Cardiac fibroblast (primary cell): ENCODE data around the gene AURKB.

Experiments used
- DNase-seq, 2 donors: peaks; one replicate each; pipeline versions ENCODE4 v3.0.0 to v3.0.0-alpha.2; 2010; ENCODE audit warnings: low read depth in 2 of 2
- H3K4me3 ChIP-seq, 2 donors: replicated peaks in 1 of 2; 1 replicate in 1 of 2; 2 replicates in 1 of 2; pipeline ENCODE4 v1.5.1; 2011; ENCODE audit warnings: low read depth in 2 of 2, low read length in 2 of 2, mild to moderate bottlenecking in 2 of 2, moderate library complexity in 1 of 2
- TF ChIP-seq, protein P1 (sequence below): IDR thresholded peaks from one replicate; pipeline ENCODE4 v1.5.1; 2011; ENCODE audit warnings: low read depth, mild to moderate bottlenecking, low read length, inconsistent platforms

Gene AURKB

GRCh38 chr17:8204761-8205555 lies 5.4 kb downstream of the AURKB start:
- no peak for DNase-seq
- H3K4me3 ChIP-seq, result no peak overlapping the region
- TF ChIP-seq, protein P1, sequence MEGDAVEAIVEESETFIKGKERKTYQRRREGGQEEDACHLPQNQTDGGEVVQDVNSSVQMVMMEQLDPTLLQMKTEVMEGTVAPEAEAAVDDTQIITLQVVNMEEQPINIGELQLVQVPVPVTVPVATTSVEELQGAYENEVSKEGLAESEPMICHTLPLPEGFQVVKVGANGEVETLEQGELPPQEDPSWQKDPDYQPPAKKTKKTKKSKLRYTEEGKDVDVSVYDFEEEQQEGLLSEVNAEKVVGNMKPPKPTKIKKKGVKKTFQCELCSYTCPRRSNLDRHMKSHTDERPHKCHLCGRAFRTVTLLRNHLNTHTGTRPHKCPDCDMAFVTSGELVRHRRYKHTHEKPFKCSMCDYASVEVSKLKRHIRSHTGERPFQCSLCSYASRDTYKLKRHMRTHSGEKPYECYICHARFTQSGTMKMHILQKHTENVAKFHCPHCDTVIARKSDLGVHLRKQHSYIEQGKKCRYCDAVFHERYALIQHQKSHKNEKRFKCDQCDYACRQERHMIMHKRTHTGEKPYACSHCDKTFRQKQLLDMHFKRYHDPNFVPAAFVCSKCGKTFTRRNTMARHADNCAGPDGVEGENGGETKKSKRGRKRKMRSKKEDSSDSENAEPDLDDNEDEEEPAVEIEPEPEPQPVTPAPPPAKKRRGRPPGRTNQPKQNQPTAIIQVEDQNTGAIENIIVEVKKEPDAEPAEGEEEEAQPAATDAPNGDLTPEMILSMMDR, result no peak

DNA sequence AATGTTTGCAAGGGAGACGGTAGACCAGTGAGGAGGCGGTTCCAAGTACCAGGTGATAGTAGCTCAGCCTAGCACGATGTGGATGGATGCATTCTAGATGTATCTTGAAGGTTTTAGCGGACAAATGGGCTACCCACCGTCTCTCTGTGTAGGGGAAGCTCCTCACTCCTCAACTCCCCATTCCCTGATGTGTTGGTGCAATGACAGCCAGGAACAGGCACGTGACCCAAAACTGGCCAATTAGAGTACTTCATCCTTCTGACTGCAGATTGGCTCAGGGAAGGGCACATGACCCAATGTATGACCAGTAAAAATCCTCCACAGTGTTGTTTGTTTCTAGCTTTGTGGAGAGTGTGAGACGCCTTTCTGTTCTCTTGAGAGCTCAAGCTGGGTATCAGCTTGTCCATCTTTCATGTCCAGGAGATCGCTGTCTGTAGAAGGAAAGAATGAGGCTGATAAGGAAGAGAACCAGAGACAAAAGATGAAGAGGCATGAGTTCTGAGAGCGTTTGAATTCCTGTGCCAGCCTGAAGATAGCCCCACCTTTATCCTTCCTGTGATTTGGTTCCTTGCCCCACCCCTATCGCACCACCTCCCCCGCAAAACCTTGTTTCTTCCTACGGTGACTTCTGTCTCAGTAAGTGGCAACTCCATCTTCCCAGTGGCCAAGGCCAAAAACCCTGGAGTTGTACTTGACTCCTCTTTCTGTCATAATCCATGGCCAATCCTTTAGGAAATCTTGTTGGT lies 18.1 kb downstream of the AURKB start:
- TF ChIP-seq, protein P1, result no peak
- DNase-seq, result peak; percentile 91 to 96
- peak overlapping the region; percentile 17 to 30 for H3K4me3 ChIP-seq

DNA sequence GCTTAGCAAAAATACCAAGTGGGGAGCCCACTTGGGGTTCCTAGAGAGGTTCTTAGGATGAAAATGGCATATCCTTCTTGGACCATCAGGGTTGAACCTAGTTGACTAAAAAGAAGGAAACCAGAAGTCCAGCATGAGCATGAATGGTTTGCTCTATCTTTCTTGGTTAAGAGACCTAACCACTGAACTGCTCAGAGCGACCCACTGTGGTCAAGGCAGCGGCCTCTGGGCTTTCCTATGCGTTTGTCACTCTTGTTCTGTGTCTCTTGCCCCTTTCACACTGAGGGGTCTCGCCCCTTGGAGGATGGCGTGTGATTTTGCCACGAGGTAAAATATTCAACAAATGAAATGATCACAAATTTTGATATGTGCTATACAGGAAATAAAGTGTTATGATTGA lies 19.9 kb downstream of the AURKB start:
- DNase-seq, result no peak
- peak overlapping the region in 1 of 2 donors; percentile 35 for H3K4me3 ChIP-seq
- TF ChIP-seq, protein P1, result no peak

DNA sequence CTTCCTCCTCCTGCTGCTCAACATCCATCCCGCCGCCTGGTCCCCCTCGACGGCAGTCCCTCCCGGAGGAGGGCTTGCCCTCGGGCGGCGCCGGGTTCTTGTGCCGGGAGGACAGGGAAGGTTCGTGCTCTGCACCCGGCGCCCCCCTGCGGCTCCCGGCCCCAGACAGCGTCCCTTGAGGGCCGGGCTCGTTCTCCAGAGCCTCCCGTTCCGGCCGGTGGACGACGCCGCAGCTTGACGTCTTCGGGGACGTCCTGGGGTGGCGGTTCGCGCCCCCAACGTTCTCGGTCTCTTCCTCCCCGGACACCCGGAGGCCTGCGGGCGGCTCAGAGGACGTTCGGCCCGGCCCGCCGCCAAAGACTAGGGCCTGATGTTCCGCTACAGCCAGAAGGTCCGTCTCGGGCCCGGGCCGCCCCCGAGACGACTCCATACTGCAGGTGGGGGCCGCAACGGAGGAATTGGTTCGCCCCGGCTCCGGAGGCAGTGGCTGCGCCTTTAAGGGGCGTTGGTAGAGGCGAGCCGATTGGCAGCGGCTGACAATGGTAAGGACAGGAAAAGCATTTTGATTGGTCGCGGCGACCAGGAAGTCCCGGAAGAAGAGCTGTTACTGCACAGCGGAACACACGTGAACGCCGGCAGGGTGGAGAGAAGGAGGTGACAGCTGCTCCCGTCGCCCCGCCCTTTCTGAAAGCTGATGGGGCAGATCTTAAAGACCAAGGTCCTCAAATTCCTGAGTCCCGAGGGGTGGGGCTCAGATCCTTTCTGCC lies 20.5 kb downstream of the AURKB start, which contains the start of gene BORCS6:
TSS of gene BORCS6 (minus strand) at position 470 of the 767 bp plus-strand sequence. CDS start at position 430, 40 bp downstream.
- DNase-seq, result peak; percentile 99
- TF ChIP-seq, protein P1, result no peak
- peak within 1 kb of the TSS; percentile 81 to 89 for H3K4me3 ChIP-seq

DNA sequence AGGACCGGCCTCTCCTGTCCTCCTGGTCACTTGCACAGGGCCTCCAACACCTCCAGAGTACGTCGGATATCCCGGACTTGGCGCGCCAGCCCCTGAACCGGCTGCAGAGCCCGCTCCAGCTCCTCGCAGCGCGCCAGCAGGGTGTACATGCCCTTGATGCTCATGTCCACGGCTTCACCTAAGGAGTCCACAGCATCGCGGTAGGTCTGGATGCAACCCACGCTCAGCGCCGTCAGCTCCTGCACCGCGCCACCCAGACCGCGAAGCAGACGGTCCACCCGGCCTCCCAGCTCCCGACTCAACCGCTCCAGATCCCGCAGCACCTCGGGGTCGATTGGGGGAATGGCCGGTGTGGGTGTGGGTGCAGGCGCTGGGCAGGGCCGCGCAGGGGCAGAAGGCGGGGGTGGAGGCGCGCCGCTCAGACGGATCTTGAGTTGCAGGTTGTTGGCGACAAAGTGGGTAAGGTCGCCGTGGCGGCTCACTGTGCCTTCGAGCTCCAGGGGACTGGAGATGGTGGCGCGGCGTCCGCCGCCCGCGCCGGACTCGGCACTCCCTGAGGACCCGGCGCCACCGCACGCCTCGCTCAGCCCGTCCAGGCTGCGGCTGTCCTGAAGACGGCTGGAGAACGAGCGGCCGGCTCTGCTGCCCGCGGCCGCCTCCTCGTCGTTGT lies 21.2 kb downstream of the AURKB start:
- TF ChIP-seq, protein P1, result no peak
- peak overlapping the region; percentile 81 to 89 for H3K4me3 ChIP-seq
- DNase-seq, result peak in 1 of 2 donors; percentile 36

- TF ChIP-seq, protein P1, result no peak
- no peak for DNase-seq
- peak overlapping the region; percentile 81 to 89 for H3K4me3 ChIP-seq
Measured at GRCh38 chr17:8188263-8188839, 22.0 kb downstream of the AURKB start.
